GM06990 (cell line): ENCODE results near the gene TNS1.

ENCODE experiments used
- DNase-seq: peaks from one replicate; pipeline ENCODE4 v3.0.0-alpha.2; 2011; ENCODE audit not compliant: insufficient read length; ENCODE audit errors: extremely low read depth
- H3K27me3 ChIP-seq: replicated peaks from 2 replicates; pipeline ENCODE4 v1.6.0; 2011; ENCODE audit warnings: low read length; ENCODE audit not compliant: control insufficient read depth, insufficient read depth
- H3K36me3 ChIP-seq: 2 replicates; pipeline ENCODE4 v1.5.1; 2011; ENCODE audit warnings: low read length; ENCODE audit not compliant: control insufficient read depth, insufficient read depth
- H3K4me3 ChIP-seq: replicated peaks from 2 replicates; pipeline ENCODE4 v1.5.1; 2011; ENCODE audit warnings: low read depth, mild to moderate bottlenecking, control low read depth, low read length
- TF ChIP-seq, protein P1 (sequence below): IDR thresholded peaks from 2 replicates; pipeline ENCODE4 v1.5.1; 2011; ENCODE audit warnings: low read length, control low read depth, mild to moderate bottlenecking, inconsistent platforms; ENCODE audit not compliant: insufficient read depth, poor library complexity, severe bottlenecking

The TNS1 gene

DNA sequence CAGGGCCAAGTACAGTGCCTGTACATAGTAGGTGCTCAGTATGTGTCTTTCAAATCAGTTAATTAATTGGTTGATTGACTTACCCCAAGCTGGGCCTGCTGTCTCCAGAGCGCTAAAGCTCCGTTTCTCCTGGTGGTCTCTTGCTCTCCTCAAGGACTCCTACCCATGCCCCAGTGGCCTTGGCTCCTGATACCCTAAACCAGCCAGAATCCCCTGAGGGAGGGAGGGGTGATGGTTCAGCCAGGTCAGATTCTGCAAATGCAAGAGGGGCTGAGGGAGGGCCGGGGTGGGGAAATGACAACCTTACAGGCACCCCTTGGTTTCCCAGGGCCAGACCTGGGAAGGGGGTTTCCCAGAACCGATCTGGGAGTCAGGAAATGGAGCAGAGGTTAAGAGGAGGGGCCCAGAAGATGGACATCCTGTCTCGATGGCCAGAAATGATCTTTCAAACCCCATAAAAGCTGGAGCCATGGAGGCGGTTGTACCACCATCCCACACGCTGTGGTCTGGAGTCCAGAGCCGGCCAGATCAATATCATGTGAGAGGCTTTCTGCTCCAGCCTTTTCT is 209.1 kb downstream of the TNS1 start:
- TF ChIP-seq, protein P1, sequence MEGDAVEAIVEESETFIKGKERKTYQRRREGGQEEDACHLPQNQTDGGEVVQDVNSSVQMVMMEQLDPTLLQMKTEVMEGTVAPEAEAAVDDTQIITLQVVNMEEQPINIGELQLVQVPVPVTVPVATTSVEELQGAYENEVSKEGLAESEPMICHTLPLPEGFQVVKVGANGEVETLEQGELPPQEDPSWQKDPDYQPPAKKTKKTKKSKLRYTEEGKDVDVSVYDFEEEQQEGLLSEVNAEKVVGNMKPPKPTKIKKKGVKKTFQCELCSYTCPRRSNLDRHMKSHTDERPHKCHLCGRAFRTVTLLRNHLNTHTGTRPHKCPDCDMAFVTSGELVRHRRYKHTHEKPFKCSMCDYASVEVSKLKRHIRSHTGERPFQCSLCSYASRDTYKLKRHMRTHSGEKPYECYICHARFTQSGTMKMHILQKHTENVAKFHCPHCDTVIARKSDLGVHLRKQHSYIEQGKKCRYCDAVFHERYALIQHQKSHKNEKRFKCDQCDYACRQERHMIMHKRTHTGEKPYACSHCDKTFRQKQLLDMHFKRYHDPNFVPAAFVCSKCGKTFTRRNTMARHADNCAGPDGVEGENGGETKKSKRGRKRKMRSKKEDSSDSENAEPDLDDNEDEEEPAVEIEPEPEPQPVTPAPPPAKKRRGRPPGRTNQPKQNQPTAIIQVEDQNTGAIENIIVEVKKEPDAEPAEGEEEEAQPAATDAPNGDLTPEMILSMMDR, result no peak
- Histone ChIP-seq H3K36me3 (no peaks in the 10 kb centered on the region), H3K4me3 (no peak overlapping the region), H3K27me3 (no peaks in the 10 kb centered on the region; the same call in 1 of the 2 replicates)
- DNase-seq, result no peak

DNA sequence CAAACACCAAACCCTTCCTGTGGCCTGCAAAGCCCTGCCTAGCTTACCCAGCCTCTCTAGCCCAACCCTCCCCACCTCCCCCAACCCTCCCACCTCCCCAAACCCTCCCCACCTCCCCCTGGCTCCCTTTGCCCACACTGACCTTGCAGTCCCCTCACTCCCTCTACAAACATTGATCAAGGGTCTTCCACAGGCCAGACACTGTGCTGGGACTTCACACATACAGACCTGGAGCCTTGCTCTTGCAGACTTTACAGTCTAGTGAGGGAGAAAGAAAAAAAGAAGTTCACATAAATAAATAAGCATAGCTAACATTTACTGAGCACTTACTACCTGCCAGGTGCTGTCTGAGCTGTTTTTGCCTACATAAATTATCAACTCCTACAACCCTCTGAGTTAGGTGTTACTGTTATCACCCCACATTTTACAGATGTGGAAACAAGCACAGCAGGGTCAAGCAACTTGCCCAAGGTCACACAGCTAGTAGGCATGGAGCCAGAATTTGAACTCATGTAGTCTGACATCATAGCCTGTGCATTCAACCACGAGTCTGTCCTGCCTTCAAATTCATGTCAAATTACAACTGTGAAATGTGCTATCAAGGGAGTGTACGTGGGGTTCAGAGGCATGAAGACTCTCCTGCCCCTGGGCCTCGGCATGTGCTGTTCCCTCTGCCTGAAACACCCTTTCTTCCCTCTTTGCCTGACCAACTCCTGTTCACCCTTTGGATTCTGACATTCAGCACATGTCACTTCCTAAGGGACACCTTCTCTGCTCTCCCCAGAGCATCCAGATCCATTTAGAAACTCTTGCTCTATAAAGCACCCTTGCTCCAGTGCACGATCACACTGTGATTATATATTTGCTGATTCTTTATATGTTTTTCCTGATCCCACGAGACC is 209.9 kb downstream of the TNS1 start:
- no peak for DNase-seq
- no peaks in the 10 kb centered on the region; the same call in 1 of the 2 replicates for H3K27me3 ChIP-seq
- H3K36me3 ChIP-seq, result no peaks in the 10 kb centered on the region
- TF ChIP-seq, protein P1, result no peak
- H3K4me3 ChIP-seq, result no peak overlapping the region

DNA sequence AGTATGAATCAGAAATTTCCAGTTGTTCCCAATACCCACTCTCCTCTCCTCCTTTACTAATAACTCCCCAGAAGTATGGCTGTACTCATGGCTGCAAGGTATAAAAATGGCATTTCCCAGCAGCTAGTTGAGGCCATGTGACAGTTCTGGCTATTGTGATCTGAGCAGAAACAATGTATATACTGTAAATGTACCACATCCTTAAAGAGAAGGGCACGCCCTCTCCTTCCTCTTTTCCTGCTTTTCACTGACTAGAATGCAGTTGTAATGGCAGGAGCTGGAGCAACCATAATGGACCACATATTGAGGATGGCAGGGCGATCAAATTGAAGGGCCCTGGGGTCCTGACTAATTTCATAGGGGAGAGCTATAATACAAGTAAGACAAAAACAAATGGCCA is 211.2 kb downstream of the TNS1 start:
- H3K4me3 ChIP-seq, result no peak overlapping the region
- no peaks in the 10 kb centered on the region for H3K36me3 ChIP-seq
- TF ChIP-seq, protein P1, result no peak
- no peak for DNase-seq
- H3K27me3 ChIP-seq, result no peaks in the 10 kb centered on the region; the same call in 1 of the 2 replicates

DNA sequence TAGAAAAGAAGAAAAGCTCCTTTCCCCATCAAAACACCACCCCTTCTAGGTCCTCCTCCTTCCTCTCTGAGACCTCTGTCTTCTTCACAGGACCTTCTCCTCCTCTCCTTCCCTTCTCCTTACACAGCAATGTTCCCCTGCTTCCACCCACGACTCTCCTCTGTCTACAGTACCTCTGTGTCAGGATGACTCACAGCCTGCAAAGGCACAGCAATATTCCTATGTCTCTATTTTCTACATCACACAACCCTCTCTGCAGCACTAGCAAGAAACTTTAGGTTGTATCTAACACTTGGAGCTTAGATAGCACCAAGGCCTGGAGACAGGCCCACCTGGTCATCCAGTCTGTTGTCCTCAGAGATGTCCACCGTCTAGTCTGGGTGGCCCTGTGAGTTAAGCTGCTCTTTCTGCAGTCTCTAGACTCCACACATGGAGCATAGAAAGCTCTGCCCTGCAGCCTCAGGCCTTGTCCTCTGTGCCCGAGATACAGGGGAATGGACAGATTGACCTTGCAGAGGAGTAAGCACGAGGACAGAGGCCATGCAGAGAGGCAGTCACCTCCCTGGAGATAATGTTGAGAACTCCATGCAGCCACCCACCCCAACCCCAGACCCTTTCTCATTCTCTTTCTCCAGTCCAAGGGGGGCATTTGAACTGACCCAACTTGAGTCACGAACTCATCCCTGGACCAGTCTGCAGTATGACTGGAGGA is 212.0 kb downstream of the TNS1 start:
- Histone ChIP-seq H3K27me3 (no peaks in the 10 kb centered on the region; the same call in 1 of the 2 replicates), H3K4me3 (no peak overlapping the region), H3K36me3 (no peaks in the 10 kb centered on the region)
- TF ChIP-seq, protein P1, result no peak
- DNase-seq, result no peak

DNA sequence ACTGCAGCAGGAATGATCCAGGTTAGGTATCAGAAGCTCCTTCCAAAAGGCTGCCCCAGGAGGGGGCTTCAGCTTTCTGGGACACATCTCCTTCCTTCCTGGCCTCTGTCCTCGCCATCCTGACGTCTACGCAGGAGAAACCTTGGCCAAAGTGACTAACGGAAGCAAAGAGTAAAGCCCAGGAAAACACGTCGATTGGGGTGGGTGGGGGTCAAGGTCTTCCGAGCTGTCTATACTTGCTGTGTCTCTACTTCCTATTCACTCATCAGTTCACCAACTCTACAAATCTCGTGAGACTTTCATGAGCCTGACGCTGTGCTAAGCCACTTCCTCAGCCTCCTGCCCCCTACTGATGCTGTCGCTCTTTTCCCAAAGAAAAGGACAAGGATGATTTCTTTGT is 212.6 kb downstream of the TNS1 start:
- no peak for DNase-seq

More for the DNA sequence above, 212.6 kb downstream of the TNS1 start:
- peak overlapping the region; percentile 56 for H3K4me3 ChIP-seq
- no peaks in the 10 kb centered on the region; the same call in 1 of the 2 replicates for H3K27me3 ChIP-seq
- H3K36me3 ChIP-seq, result no peaks in the 10 kb centered on the region
- TF ChIP-seq, protein P1, result no peak
